Cardiac muscle cell (in vitro differentiated cells and primary cell): ENCODE data around the gene PLA2G15. TPM values are rescaled to one million over a fixed set of nuclear protein-coding genes. Genes with fewer than 3 reads are reported as not detected.

ENCODE experiments used
- DNase-seq, 2 donors: peaks; one replicate each; pipeline versions ENCODE4 v3.0.0 to v3.0.0-alpha.2; 2010 to 2017; ENCODE audit warnings: low read depth in 1 of 2, low spot score in 1 of 2
- H3K27ac ChIP-seq: fragments of 200-600 bp; sonication (generic); 2 replicates; pipeline ENCODE4 v1.5.1; 2016
- H3K27me3 ChIP-seq: fragments of 200-600 bp; sonication (generic); 2 replicates; pipeline ENCODE4 v1.6.0; 2016; ENCODE audit warnings: control low read depth
- H3K36me3 ChIP-seq: fragments of 200-600 bp; sonication (generic); 2 replicates; pipeline ENCODE4 v1.5.1; 2016; ENCODE audit warnings: control low read depth
- H3K4me1 ChIP-seq: fragments of 200-600 bp; sonication (generic); 2 replicates; pipeline ENCODE4 v1.8.1; 2017; ENCODE audit warnings: low read depth, mild to moderate bottlenecking, mixed run types
- H3K4me3 ChIP-seq: fragments of 200-600 bp; sonication (generic); 2 replicates; pipeline ENCODE4 v1.5.1; 2016; ENCODE audit warnings: mild to moderate bottlenecking
- H3K9me3 ChIP-seq: fragments of 200-600 bp; sonication (generic); 2 replicates; pipeline ENCODE4 v1.5.1; 2017; ENCODE audit warnings: low read depth, mild to moderate bottlenecking, control low read depth
- polyA plus RNA-seq: library from polyadenylated mRNA; unstranded; fragments of >200 nt; fragmentation: Nextera tagmentation; extraction: Ambion mirVana; gene quantifications from 2 replicates; pipeline ENCODE4 v1.2.1, GENCODE V29; 2016
- total RNA-seq: library from RNA; depleted of rRNA; stranded (reverse); fragments of >200 nt; gene quantifications from 2 replicates; pipeline ENCODE4 v1.2.3, GENCODE V29; 2016
- TF ChIP-seq, protein P1 (sequence below): IDR thresholded peaks from 2 replicates; pipeline ENCODE4 v1.5.1; 2012; ENCODE audit warnings: low read depth, mild to moderate bottlenecking, low read length

PLA2G15 gene
- total and polyA plus RNA-seq, 2 experiments from 2014 or later = 17.5 to 18.0 TPM

DNA sequence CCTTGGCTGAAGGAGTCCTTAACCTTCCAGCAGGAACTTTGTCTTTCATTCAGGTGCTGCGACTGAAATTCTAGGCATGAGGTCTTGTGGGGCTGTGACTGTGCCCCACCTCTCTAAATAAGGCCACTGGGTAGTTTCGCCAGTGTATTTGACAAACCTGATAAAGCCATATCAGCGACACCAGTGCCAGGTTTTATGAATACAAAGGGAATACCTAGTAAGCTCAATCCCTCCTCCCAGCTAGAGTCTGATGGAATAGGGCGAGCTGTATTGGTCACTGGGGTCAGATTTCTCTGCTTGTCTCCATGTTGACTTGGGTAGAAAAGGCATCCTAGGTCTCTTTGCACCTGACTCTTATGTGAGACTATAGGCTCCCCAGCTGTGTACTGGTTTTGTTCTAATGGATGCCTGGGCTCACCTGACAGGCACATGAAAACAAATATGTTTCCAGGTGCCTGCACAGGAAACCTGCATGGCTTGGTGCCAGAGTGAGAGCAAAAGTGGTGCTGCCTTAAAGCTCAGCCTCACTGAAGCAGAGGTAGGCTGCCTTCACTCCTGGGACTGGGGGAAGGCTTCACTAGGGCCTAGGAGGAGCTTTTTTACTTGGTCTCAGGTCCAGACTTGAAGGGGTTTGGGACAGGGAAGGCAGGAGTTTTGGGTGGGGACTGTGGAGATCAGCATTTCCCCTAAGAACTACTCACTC is 27.5 kb downstream of the PLA2G15 start:
- Histone ChIP-seq H3K4me1 (peaks cover 7% of the 10 kb centered on the region), H3K27ac (no peak overlapping the region), H3K9me3 (no peaks in the 10 kb centered on the region), H3K36me3 (no peaks in the 10 kb centered on the region), H3K27me3 (no peaks in the 10 kb centered on the region), H3K4me3 (no peak overlapping the region)
- no peak for DNase-seq
- TF ChIP-seq, protein P1, sequence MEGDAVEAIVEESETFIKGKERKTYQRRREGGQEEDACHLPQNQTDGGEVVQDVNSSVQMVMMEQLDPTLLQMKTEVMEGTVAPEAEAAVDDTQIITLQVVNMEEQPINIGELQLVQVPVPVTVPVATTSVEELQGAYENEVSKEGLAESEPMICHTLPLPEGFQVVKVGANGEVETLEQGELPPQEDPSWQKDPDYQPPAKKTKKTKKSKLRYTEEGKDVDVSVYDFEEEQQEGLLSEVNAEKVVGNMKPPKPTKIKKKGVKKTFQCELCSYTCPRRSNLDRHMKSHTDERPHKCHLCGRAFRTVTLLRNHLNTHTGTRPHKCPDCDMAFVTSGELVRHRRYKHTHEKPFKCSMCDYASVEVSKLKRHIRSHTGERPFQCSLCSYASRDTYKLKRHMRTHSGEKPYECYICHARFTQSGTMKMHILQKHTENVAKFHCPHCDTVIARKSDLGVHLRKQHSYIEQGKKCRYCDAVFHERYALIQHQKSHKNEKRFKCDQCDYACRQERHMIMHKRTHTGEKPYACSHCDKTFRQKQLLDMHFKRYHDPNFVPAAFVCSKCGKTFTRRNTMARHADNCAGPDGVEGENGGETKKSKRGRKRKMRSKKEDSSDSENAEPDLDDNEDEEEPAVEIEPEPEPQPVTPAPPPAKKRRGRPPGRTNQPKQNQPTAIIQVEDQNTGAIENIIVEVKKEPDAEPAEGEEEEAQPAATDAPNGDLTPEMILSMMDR = no peak

- peaks cover 7% of the 10 kb centered on the region for H3K4me1 ChIP-seq
- no peaks in the 10 kb centered on the region for H3K36me3 ChIP-seq
- H3K9me3 ChIP-seq = no peaks in the 10 kb centered on the region
- TF ChIP-seq, protein P1 = no peak
- H3K27ac ChIP-seq = no peak overlapping the region
- H3K27me3 ChIP-seq = no peaks in the 10 kb centered on the region
- H3K4me3 ChIP-seq = no peak overlapping the region
- DNase-seq = no peak
These were observed 28.3 kb downstream of the PLA2G15 start for GRCh38 chr16:68273459-68273858.

GRCh38 chr16:68273896-68274295 is 28.7 kb downstream of the PLA2G15 start:
- no peak for DNase-seq
- Histone ChIP-seq H3K9me3 (no peaks in the 10 kb centered on the region), H3K4me1 (peaks cover 7% of the 10 kb centered on the region), H3K4me3 (no peak overlapping the region), H3K27me3 (no peaks in the 10 kb centered on the region), H3K36me3 (no peaks in the 10 kb centered on the region), H3K27ac (no peak overlapping the region)
- TF ChIP-seq, protein P1 = no peak

- peaks cover 7% of the 10 kb centered on the region for H3K4me1 ChIP-seq
- no peaks in the 10 kb centered on the region for H3K27me3 ChIP-seq
- TF ChIP-seq, protein P1 = no peak
- DNase-seq = no peak
- H3K4me3 ChIP-seq = no peak overlapping the region
- no peaks in the 10 kb centered on the region for H3K9me3 ChIP-seq
- H3K27ac ChIP-seq = no peak overlapping the region
- no peaks in the 10 kb centered on the region for H3K36me3 ChIP-seq
These were observed 29.3 kb downstream of the PLA2G15 start for GRCh38 chr16:68274441-68274840.

DNA sequence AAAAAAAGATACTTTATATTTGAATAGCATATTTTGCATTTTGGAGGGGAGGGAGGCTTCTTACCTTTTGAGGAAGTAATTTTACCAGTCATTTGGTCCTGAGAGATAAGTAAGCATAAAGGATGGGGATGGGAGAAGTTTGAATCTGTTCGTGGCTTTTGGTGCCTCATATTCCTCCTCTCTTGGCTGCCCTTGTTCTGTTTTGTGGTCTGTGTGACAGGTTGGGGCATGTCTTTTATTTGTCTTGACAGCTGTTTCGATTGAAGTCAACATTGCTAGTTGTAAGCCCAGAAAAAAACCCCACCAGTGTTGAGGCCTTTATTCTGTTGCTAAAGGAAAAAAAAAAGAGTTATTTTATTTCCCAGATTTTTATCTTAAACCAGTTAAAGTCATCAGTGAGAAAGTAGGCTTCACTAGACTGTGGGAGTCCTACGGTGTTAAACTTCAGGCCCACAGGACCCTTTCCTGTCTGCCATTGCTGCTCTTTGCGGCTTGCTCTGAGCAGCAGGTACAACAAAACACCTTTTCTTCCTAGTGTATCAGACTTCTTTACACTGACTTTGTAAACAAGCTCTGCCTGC is 30.5 kb downstream of the PLA2G15 start:
- TF ChIP-seq, protein P1 = no peak
- H3K27me3 ChIP-seq = no peaks in the 10 kb centered on the region
- peak overlapping the region; percentile 77 for H3K27ac ChIP-seq
- no peak overlapping the region for H3K4me3 ChIP-seq
- DNase-seq = no peak
- no peaks in the 10 kb centered on the region for H3K9me3 ChIP-seq
- peaks cover 7% of the 10 kb centered on the region for H3K4me1 ChIP-seq
- H3K36me3 ChIP-seq = no peaks in the 10 kb centered on the region
